GM12874 (cell line): ENCODE measurements around the gene DCC.
A peak's percentile ranks its signal among the peaks of the same experiment; 100 is the strongest.

Source experiments
- CTCF ChIP-seq: IDR thresholded peaks from 2 replicates; pipeline ENCODE4 v1.5.1; 2011; ENCODE audit warnings: low read depth, mild to moderate bottlenecking, control low read depth, low read length, moderate library complexity; ENCODE audit not compliant: insufficient read depth

Gene DCC

DNA sequence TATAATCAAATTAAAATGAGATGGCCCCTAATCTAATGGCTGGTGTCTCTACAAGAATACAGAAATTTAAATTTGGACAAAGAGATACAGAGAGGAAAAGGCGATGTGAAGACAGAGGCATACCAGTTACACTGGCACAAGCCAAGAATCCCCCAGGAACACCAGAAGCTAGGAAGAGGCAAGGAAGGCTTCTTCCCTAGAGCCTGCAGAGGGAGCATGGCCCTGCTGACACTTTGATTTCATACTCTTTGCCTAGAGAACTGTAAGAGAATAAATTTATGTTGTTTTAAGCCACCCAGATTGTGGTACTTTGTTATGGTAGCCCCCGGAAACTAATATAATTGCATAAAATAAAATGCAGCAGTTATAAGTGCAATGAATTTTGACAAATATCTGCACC lies 1213.0 kb downstream of the DCC start:
- no peak for TF ChIP-seq CTCF

DNA sequence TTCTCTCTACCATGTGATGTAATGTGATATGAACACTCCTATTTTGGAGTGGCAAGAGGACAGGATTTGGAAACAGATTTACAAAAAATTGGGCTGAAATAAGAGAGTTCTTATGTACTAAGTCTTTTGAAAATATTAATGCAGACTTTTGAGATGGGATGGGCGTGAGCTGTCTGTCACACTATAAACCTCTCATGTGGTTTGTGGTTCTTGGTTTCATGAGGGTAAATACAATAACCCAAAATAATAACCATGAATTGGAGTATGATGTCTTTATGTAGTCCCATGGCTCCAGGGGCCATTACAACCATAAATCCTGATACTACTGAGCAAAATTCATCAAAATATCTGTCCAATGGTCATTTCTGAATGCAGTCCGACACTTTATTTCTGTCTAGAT lies 1216.5 kb downstream of the DCC start:
- no peak for TF ChIP-seq CTCF

DNA sequence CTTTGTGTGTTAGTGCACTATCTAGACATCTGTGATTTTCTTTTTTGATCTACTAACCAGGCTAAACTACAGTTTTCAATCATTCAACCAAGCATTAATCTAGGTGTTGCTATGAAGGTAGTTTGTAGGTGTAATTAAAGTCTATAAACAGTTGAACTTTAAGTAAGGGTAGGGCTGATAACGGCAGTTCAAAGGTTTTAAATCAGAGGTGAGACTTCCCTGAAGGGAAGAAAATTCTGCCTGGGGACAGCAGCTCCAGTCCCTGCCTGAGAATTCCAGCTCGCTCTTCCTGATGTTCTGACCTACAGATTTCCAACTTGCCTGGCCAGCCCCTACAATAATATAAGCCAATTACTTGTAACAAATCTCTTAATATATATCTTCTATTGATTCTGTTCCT lies 1220.5 kb downstream of the DCC start:
- no peak for TF ChIP-seq CTCF

GRCh38 chr18:53566626-53567025 lies 1226.6 kb downstream of the DCC start:
- no peak for TF ChIP-seq CTCF

DNA sequence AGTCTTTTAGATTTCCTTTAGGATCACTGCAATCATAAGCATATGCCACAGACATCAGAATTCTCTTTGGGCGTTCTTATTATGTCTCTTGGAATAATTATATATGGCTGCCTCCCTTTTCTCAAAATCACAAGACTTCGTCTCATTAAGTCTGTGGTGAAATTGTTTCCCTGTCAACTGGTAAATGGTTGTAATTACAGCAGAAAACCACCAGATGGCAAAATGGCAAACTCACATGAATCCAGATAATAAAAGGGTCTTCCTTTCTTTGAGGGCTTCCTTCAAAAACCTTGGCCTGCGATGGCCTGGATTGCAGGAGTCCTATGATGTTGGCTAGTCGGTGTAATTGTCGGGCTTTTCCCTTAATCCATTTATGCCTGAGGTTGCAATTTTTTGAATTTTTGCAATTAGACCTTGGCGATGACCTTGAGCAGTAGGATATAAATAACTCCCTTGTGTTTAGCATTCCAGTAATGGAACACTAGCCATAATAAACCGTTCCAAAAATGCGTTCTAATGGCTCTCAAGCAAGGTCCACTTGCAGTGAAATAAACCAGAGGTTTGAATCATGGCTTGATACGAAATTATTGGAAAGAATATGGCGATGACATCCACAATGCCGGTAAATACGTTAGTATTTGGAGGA lies 1228.1 kb downstream of the DCC start:
- TF ChIP-seq CTCF: peak; percentile 55
